Ishikawa (cell line): Measurements from ENCODE around the gene STAC.
A peak's percentile ranks its signal among the peaks of the same experiment; 100 is the strongest.

Experiments used
- CEBPB ChIP-seq: IDR thresholded peaks from 2 replicates; pipeline ENCODE4 v1.6.1; 2012
- CREB1 ChIP-seq: IDR thresholded peaks from 2 replicates; pipeline ENCODE4 v1.6.1; 2012; ENCODE audit warnings: low read depth
- EGR1 ChIP-seq: IDR thresholded peaks from 2 replicates; pipeline ENCODE4 v1.6.1; 2012
- EP300 ChIP-seq: IDR thresholded peaks from 2 replicates; pipeline ENCODE4 v1.6.1; 2012; ENCODE audit warnings: borderline replicate concordance
- FOXM1 ChIP-seq: IDR thresholded peaks from 2 replicates; pipeline ENCODE4 v1.6.1; 2012; ENCODE audit warnings: low read depth, borderline replicate concordance
- MAX ChIP-seq: IDR thresholded peaks from 2 replicates; pipeline ENCODE4 v1.6.1; 2012
- NFIC ChIP-seq: IDR thresholded peaks from 2 replicates; pipeline ENCODE4 v1.6.1; 2012
- RAD21 ChIP-seq: IDR thresholded peaks from 2 replicates; pipeline ENCODE4 v1.6.1; 2012; ENCODE audit warnings: low read depth
- REST ChIP-seq: IDR thresholded peaks from 2 replicates; pipeline ENCODE4 v1.6.1; 2012; ENCODE audit warnings: low read depth, mild to moderate bottlenecking
- TAF1 ChIP-seq: IDR thresholded peaks from 2 replicates; pipeline ENCODE4 v1.6.1; 2012; ENCODE audit warnings: low read depth, mild to moderate bottlenecking
- TCF12 ChIP-seq: IDR thresholded peaks from 2 replicates; pipeline ENCODE4 v1.6.1; 2012; ENCODE audit warnings: low read depth
- TEAD4 ChIP-seq: IDR thresholded peaks from 2 replicates; pipeline ENCODE4 v1.6.1; 2012
- USF1 ChIP-seq: IDR thresholded peaks from 2 replicates; pipeline ENCODE4 v1.6.1; 2012
- YY1 ChIP-seq: IDR thresholded peaks from 2 replicates; pipeline ENCODE4 v1.6.1; 2012; ENCODE audit warnings: low read depth
- ZBTB7A ChIP-seq: IDR thresholded peaks from 2 replicates; pipeline ENCODE4 v1.6.1; 2012; ENCODE audit warnings: low read depth

The STAC gene

GRCh38 chr3:36364260-36364659 is 16.0 kb upstream of the STAC start:
- TF ChIP-seq YY1 (no peak), TEAD4 (no peak)

- TF ChIP-seq NFIC: no peak
- TF ChIP-seq REST: no peak
- no peak for TF ChIP-seq EP300
- no peak for TF ChIP-seq YY1
- TF ChIP-seq ZBTB7A: no peak
- no peak for TF ChIP-seq TEAD4
- TF ChIP-seq EGR1: no peak
- TF ChIP-seq USF1: no peak
- no peak for TF ChIP-seq FOXM1
- TF ChIP-seq CREB1: no peak
- no peak for TF ChIP-seq TCF12
- no peak for TF ChIP-seq CEBPB
Measured at GRCh38 chr3:36365829-36366228, 14.5 kb upstream of the STAC start.

- peak; percentile 43; the same call in 1 of the 2 replicates for TF ChIP-seq USF1
- no peak for TF ChIP-seq ZBTB7A
- TF ChIP-seq MAX: peak; percentile 89
- peak; percentile 77; the same call in 1 of the 2 replicates for TF ChIP-seq YY1
- TF ChIP-seq NFIC: no peak
- TF ChIP-seq TCF12: no peak
- no peak for TF ChIP-seq EP300
- TF ChIP-seq FOXM1: no peak
- TF ChIP-seq CREB1: no peak
- no peak for TF ChIP-seq REST
- no peak for TF ChIP-seq RAD21
- peak; percentile 70 for TF ChIP-seq TEAD4
- TF ChIP-seq EGR1: no peak
Measured at GRCh38 chr3:36366308-36366707, 14.0 kb upstream of the STAC start.

GRCh38 chr3:36367912-36368573 is 12.3 kb upstream of the STAC start:
- TF ChIP-seq EP300 (no peak), CEBPB (no peak), REST (no peak), EGR1 (no peak), TAF1 (no peak), ZBTB7A (no peak), USF1 (no peak), RAD21 (no peak), NFIC (no peak), FOXM1 (no peak), MAX (no peak), TCF12 (no peak), TEAD4 (no peak), CREB1 (no peak), YY1 (no peak)
